GM12864 (cell line): ENCODE measurements around the gene EFEMP2.

ENCODE experiments used
- DNase-seq: peaks from one replicate; pipeline ENCODE4 v3.0.0-alpha.2; 2011; ENCODE audit warnings: low read depth
- H3K4me3 ChIP-seq: 2 replicates; pipeline ENCODE4 v1.5.1; 2011; ENCODE audit warnings: mild to moderate bottlenecking, low read depth, low read length, control low read depth
- TF ChIP-seq, protein P1 (sequence below): IDR thresholded peaks from 2 replicates; pipeline ENCODE4 v1.5.1; 2011; ENCODE audit warnings: low read depth, mild to moderate bottlenecking, moderate library complexity, low read length, control low read depth, inconsistent platforms; ENCODE audit errors: missing control alignments

The EFEMP2 gene

DNA sequence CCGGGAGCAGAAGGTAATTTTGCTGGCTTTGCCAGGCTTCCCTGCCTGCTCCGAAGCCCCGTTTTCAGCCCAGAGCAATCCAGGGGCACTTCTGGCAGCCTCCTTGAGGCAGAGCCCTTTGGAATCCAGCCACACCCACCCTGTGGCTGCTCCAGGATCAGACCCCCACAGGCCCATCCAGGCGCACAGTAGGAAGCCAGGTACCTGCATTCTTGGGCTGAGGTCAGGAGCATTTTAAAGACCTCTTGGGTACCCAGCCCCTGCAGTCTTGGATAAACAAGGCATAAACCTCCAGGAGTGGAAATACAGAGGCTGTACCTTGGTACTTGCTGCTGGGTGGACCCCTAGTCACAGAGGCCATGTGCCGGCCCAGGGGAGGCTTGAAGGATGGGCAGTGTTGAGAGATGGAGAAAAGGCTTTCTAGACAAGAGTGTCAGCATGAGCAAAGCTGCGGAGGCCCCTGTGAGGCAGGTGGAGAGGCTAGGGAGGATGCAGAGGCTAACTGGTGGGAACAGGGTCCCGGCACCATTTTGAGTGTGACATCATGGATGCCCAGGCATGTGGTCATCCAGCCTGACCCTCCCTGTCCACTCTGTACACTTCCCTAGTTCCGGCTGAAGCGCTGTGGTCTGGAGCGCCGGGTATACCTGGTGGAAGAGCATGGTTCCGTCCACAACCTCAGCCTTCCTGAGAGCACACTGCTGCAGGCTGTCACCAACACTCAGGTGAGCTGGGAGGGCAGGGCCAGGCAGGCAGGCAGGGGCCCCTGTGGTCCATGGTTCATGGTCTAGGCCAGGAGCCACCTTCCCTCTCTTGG, 8.5 kb downstream of the EFEMP2 start:
- no peak for DNase-seq
- H3K4me3 ChIP-seq: no peak overlapping the region
- TF ChIP-seq, protein P1, sequence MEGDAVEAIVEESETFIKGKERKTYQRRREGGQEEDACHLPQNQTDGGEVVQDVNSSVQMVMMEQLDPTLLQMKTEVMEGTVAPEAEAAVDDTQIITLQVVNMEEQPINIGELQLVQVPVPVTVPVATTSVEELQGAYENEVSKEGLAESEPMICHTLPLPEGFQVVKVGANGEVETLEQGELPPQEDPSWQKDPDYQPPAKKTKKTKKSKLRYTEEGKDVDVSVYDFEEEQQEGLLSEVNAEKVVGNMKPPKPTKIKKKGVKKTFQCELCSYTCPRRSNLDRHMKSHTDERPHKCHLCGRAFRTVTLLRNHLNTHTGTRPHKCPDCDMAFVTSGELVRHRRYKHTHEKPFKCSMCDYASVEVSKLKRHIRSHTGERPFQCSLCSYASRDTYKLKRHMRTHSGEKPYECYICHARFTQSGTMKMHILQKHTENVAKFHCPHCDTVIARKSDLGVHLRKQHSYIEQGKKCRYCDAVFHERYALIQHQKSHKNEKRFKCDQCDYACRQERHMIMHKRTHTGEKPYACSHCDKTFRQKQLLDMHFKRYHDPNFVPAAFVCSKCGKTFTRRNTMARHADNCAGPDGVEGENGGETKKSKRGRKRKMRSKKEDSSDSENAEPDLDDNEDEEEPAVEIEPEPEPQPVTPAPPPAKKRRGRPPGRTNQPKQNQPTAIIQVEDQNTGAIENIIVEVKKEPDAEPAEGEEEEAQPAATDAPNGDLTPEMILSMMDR: no peak

- TF ChIP-seq, protein P1: no peak
- no peak for DNase-seq
- H3K4me3 ChIP-seq: no peak overlapping the region
These were observed 9.4 kb downstream of the EFEMP2 start for GRCh38 chr11:65862941-65863888.

GRCh38 chr11:65862191-65862735, 10.3 kb downstream of the EFEMP2 start:
- TF ChIP-seq, protein P1: no peak
- DNase-seq: no peak
- no peak overlapping the region for H3K4me3 ChIP-seq

DNA sequence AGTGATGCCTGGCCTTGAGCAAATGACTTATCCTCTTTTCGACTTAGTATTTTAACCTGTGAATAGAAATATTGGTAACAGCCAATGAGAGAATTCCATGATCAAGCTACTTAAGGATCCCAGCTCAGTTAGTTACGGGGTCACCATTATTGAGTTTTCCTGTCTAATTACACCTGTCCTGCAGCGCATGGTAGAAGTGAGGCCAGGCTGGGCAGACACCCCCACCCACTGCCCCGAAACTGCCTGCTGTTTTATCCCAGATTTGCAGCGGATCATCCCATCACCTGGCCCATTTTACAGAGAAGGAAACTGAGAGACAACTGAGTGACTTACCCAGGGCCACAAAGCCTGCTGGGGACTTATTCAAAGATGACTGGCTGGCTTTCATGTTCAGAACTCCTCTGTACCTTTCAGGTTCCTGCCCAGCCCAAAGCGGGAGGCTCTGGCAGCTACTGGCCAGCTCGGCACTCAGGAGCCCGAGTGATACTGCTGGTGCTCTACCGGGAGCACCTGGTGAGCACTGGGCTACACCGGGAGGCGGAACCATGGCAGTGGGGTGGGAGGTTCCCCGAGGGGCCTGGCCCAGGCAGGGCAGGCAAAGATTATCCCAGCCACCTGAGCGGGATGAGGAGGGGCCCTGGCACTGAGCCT, 10.9 kb downstream of the EFEMP2 start:
- TF ChIP-seq, protein P1: no peak
- no peak for DNase-seq
- H3K4me3 ChIP-seq: peak overlapping the region; percentile 83

DNA sequence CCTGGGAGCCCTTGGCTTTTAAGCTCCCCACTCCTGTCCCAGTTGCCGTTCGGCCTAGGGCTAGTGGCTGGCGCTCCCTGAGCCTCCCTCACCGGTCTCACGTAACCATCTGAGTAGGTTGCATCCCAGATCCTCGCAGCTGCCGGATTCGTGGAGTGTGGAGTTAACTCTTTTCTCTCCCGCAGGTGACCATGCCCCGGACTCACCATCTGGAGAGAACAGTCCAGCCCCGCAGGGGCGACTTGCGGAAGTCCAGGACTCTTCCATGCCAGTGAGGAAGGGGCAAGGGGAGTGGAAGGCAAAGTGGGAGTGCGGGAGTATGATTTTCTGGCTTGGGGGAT, 11.5 kb downstream of the EFEMP2 start:
- DNase-seq: no peak
- TF ChIP-seq, protein P1: no peak
- H3K4me3 ChIP-seq: peak overlapping the region; percentile 83

- TF ChIP-seq, protein P1: peak; percentile 85
- DNase-seq: peak; percentile 91
- H3K4me3 ChIP-seq: peak within 1 kb of the TSS; percentile 83
These were observed 12.1 kb downstream of the EFEMP2 start, which contains the start of gene MUS81 for GRCh38 chr11:65860278-65861164. Gene MUS81 (plus strand): TSS chr11:65860433. CDS start chr11:65860754, 321 bp downstream.
